ENCODE measurements around the gene SUCO. TPM values are rescaled to one million over a fixed set of nuclear protein-coding genes. Genes with fewer than 3 reads are reported as not detected.

The SUCO gene
- total RNA-seq, 1 donor from 2014 or later: 35.2 TPM

DNA sequence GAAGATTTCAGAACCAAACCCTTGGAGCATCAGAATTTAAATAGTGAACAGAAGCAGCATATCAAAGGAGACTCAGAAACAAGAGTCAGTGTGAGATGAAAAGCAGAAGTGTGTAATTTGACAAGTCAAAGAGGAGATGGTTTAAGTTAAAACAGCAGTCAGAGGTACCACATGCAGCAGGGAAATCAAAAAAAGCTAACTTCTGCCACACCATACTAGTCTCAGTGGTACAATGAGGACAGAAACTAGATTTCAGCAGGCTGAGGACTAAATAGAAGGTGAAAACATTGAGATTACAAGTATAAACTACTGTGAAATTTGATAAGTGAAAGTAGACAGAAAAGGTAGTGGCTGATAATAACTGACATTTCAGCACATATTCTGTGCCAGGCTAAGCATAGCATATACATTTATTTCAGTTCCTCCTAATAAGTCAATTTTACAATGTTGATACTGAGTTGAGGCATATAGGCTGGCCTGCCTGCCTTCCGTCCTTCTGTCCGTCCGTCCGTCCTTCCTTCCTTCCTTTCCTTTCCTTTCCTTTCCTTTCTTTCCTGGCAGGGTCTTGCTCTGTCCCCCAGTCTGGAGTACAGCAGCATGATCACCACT lies 12.6 kb downstream of the SUCO start:
- H3K27me3 Mint-ChIP-seq (ENCODE audit: low read depth): no peaks in the 10 kb centered on the region
- H3K36me3 Mint-ChIP-seq (ENCODE audit: low read depth): no peaks in the 10 kb centered on the region
- no peak for DNase-seq (ENCODE audit: low spot score)
- TF ChIP-seq, protein P1, sequence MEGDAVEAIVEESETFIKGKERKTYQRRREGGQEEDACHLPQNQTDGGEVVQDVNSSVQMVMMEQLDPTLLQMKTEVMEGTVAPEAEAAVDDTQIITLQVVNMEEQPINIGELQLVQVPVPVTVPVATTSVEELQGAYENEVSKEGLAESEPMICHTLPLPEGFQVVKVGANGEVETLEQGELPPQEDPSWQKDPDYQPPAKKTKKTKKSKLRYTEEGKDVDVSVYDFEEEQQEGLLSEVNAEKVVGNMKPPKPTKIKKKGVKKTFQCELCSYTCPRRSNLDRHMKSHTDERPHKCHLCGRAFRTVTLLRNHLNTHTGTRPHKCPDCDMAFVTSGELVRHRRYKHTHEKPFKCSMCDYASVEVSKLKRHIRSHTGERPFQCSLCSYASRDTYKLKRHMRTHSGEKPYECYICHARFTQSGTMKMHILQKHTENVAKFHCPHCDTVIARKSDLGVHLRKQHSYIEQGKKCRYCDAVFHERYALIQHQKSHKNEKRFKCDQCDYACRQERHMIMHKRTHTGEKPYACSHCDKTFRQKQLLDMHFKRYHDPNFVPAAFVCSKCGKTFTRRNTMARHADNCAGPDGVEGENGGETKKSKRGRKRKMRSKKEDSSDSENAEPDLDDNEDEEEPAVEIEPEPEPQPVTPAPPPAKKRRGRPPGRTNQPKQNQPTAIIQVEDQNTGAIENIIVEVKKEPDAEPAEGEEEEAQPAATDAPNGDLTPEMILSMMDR (IDR thresholded peaks at IDR 0.05): no peak
- no peak overlapping the region for H3K27ac Mint-ChIP-seq (ENCODE audit: unreplicated experiment)
- H3K4me1 Mint-ChIP-seq (ENCODE audit: low read depth): peaks cover 47% of the 10 kb centered on the region
- no peak overlapping the region for H3K4me3 Mint-ChIP-seq (ENCODE audit: unreplicated experiment)
- H3K9me3 Mint-ChIP-seq (ENCODE audit: low read depth): no peaks in the 10 kb centered on the region

DNA sequence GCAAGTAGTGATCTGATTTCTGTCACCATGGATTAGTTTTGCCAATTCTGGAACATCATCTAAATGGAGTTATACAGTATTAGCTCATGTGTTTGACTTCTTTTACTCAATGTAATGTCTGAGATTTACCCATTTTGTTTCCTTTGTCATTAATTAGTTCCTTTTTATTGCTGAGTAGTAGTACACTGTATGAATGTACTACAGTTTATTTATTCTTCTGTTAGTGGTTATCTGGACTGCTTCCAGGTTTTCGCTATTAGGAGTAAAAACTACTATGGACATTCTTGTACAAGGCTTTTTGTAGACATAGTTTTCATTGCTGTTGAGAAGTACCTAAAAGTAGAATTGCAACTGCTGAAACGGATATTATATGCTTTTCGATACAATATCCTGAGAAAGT lies 14.1 kb downstream of the SUCO start:
- TF ChIP-seq, protein P1 (IDR thresholded peaks at IDR 0.05): no peak
- no peak for DNase-seq (ENCODE audit: low spot score)
- Mint-ChIP-seq H3K36me3 (ENCODE audit: low read depth) (no peaks in the 10 kb centered on the region), H3K27ac (ENCODE audit: unreplicated experiment) (no peak overlapping the region), H3K9me3 (ENCODE audit: low read depth) (no peaks in the 10 kb centered on the region), H3K27me3 (ENCODE audit: low read depth) (no peaks in the 10 kb centered on the region), H3K4me3 (ENCODE audit: unreplicated experiment) (no peak overlapping the region), H3K4me1 (ENCODE audit: low read depth) (peaks cover 41% of the 10 kb centered on the region)

DNA sequence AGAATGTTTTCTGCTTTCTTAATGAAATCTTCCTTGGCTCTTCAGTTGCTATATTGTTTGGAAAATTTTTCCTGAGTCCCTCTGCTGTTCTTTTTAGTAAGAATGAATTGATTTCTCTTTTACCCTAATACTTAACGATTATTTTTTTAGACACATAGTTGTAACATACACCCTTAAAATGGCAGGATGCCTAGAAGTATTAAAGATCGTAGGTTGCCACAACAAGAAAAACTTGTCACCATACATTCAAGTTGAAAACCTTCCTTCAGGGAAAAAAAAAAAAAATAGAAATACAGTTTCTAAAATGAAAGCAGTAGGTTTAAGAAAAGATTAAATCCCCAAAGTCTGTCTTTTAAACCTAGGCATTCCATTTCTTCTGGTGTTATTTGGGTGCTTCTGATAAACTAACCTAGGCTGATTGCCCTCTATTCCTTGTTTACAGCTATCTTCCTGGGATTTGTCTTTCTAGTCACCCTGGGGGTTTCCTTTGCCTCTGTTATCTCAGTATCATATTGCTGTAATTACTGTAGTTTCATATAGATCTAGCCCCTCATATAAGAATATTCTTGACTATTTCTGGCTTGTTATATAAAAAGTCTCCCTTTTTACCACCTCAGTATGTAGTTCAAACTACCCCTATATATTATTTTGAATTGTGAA lies 16.8 kb downstream of the SUCO start:
- Mint-ChIP-seq H3K9me3 (ENCODE audit: low read depth) (no peaks in the 10 kb centered on the region), H3K4me3 (ENCODE audit: unreplicated experiment) (no peak overlapping the region), H3K36me3 (ENCODE audit: low read depth) (no peaks in the 10 kb centered on the region), H3K4me1 (ENCODE audit: low read depth) (peaks cover 33% of the 10 kb centered on the region), H3K27me3 (ENCODE audit: low read depth) (no peaks in the 10 kb centered on the region), H3K27ac (ENCODE audit: unreplicated experiment) (peak overlapping the region; percentile 25)
- no peak for DNase-seq (ENCODE audit: low spot score)
- TF ChIP-seq, protein P1 (IDR thresholded peaks at IDR 0.05): no peak

DNA sequence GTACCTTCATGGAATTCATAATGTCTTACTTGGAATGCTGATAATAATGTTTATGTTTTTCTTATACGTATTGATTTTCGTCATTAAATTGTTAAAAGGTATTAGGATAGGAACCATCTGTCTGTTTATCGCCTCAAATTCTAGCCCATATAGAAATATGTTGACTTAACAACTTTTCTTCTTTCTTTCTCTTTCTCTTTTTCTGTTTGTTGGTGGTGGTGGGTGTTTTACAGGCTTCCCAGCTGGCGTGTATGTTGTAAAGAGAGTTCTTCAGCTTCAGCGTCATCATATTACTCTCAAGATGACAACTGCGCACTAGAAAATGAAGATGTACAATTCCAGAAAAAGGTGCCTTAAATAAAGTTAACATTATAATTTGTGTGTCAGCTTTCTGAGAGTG lies 18.3 kb downstream of the SUCO start:
- Mint-ChIP-seq H3K27me3 (ENCODE audit: low read depth) (no peaks in the 10 kb centered on the region), H3K9me3 (ENCODE audit: low read depth) (no peaks in the 10 kb centered on the region), H3K4me3 (ENCODE audit: unreplicated experiment) (no peak overlapping the region), H3K4me1 (ENCODE audit: low read depth) (peaks cover 39% of the 10 kb centered on the region), H3K27ac (ENCODE audit: unreplicated experiment) (no peak overlapping the region), H3K36me3 (ENCODE audit: low read depth) (peaks cover 1% of the 10 kb centered on the region)
- no peak for DNase-seq (ENCODE audit: low spot score)
- TF ChIP-seq, protein P1 (IDR thresholded peaks at IDR 0.05): no peak

DNA sequence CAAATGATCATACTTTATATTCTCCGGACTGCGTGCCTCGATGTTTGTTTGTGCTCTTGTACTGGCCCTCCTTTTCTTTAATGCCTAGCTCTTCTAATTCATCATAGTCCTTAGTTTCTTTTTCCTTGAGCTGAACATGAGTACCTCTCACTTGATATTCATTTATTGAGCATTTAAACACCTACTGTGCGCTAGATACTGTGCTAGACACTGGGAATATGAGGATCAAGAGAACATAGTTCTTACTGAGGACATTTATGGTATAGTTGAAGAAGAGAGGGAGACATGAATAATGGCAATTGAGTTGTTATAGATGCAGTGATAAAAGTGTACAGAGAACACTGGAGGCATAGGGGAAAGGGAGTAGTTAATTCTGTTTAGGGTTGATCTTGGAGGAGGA lies 22.0 kb downstream of the SUCO start:
- Mint-ChIP-seq H3K4me3 (ENCODE audit: unreplicated experiment) (no peak overlapping the region), H3K27ac (ENCODE audit: unreplicated experiment) (no peak overlapping the region), H3K36me3 (ENCODE audit: low read depth) (peaks cover 8% of the 10 kb centered on the region), H3K9me3 (ENCODE audit: low read depth) (no peaks in the 10 kb centered on the region), H3K27me3 (ENCODE audit: low read depth) (no peaks in the 10 kb centered on the region), H3K4me1 (ENCODE audit: low read depth) (peaks cover 15% of the 10 kb centered on the region)
- TF ChIP-seq, protein P1 (IDR thresholded peaks at IDR 0.05): no peak
- no peak for DNase-seq (ENCODE audit: low spot score)

Measured in chondrocyte (in vitro differentiated cells).